ENCODE measurements around the gene ROMO1.

GRCh38 chr20:35721219-35721618, 22.0 kb downstream of the ROMO1 start:
- TF ChIP-seq EP300 (IDR thresholded peaks at IDR 0.05) (no peak), POLR2A (IDR thresholded peaks at IDR 0.05) (no peak)

All from gastroesophageal sphincter (tissue), 2 donors.